Neuron (in vitro differentiated cells): ENCODE measurements around the gene AARSD1.
"Not testable (repeated sequence)": the region's sequence is repeated elsewhere in the genome, so short reads cannot be mapped to it uniquely, and the experiment has no call there.

Experiments
- H2AFZ ChIP-seq: one replicate; pipeline ENCODE4 v1.6.1; 2013; ENCODE audit warnings: low read depth, mild to moderate bottlenecking, inconsistent platforms, low read length, moderate library complexity
- H3K27me3 ChIP-seq: one replicate; pipeline ENCODE4 v1.6.1; 2013; ENCODE audit warnings: low read length; ENCODE audit not compliant: insufficient read depth
- H3K36me3 ChIP-seq: one replicate; pipeline ENCODE4 v1.6.1; 2013; ENCODE audit warnings: low read length; ENCODE audit not compliant: insufficient read depth
- H3K4me1 ChIP-seq: one replicate; pipeline ENCODE4 v1.6.1; 2013; ENCODE audit warnings: low read length; ENCODE audit not compliant: insufficient read depth
- H3K4me3 ChIP-seq: 2 replicates; pipeline ENCODE4 v1.5.1; 2013; ENCODE audit warnings: mild to moderate bottlenecking, low read length, moderate library complexity
- H3K9me3 ChIP-seq: one replicate; pipeline ENCODE4 v1.6.1; 2013; ENCODE audit warnings: low read length

The AARSD1 gene, protein sequence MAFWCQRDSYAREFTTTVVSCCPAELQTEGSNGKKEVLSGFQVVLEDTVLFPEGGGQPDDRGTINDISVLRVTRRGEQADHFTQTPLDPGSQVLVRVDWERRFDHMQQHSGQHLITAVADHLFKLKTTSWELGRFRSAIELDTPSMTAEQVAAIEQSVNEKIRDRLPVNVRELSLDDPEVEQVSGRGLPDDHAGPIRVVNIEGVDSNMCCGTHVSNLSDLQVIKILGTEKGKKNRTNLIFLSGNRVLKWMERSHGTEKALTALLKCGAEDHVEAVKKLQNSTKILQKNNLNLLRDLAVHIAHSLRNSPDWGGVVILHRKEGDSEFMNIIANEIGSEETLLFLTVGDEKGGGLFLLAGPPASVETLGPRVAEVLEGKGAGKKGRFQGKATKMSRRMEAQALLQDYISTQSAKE

GRCh38 chr17:42964161-42964932 lies at the start of gene AARSD1:
Gene AARSD1 (minus strand): TSS chr17:42964454. CDS start chr17:42964440, 14 bp downstream.
- peak within 1 kb of the TSS; percentile 23 for H2AFZ ChIP-seq
- H3K4me3 ChIP-seq, result peak within 1 kb of the TSS; percentile 66
- H3K36me3 ChIP-seq, result peaks cover 25% of the 10 kb centered on the region
- H3K9me3 ChIP-seq, result no peaks in the 10 kb centered on the region
- peaks cover 6% of the 10 kb centered on the region for H3K4me1 ChIP-seq
- no peaks in the 10 kb centered on the region for H3K27me3 ChIP-seq

DNA sequence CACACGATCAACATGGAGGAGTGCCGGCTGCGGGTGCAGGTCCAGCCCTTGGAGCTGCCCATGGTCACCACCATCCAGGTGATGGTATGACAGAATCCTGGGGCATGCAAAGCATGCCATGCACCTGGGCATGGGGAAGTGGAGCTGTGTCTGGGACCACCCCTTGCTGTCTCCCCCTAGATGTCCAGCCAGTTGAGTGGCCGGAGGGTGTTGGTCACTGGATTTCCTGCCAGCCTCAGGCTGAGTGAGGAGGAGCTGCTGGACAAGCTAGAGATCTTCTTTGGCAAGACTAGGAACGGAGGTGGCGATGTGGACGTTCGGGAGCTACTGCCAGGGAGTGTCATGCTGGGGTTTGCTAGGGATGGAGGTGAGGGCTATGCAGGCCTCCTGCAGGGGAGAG lies 49.0 kb upstream of the AARSD1 start:
- Histone ChIP-seq H3K4me3 (no peak overlapping the region), H3K36me3 (peaks cover 9% of the 10 kb centered on the region), H3K9me3 (no peaks in the 10 kb centered on the region), H3K27me3 (no peaks in the 10 kb centered on the region), H3K4me1 (peaks cover 26% of the 10 kb centered on the region), H2AFZ (no peak overlapping the region)

GRCh38 chr17:43011728-43012472 lies 47.6 kb upstream of the AARSD1 start:
- Histone ChIP-seq H3K4me1 (peaks cover 17% of the 10 kb centered on the region), H3K9me3 (no peaks in the 10 kb centered on the region), H3K4me3 (no peak overlapping the region), H2AFZ (no peak overlapping the region), H3K36me3 (peaks cover 9% of the 10 kb centered on the region), H3K27me3 (no peaks in the 10 kb centered on the region)

- Histone ChIP-seq H3K36me3 (peaks cover 4% of the 10 kb centered on the region), H3K4me3 (no peak overlapping the region), H2AFZ (no peak overlapping the region), H3K9me3 (no peaks in the 10 kb centered on the region), H3K4me1 (peaks cover 11% of the 10 kb centered on the region), H3K27me3 (no peaks in the 10 kb centered on the region)
Observed at GRCh38 chr17:43010667-43011308, 46.5 kb upstream of the AARSD1 start.

GRCh38 chr17:43006639-43007551 lies 42.6 kb upstream of the AARSD1 start, which contains the start of gene IFI35:
Gene IFI35 (plus strand): TSS chr17:43006784. CDS start chr17:43006948, 164 bp downstream.
- no peak within 1 kb of the TSS for H3K4me3 ChIP-seq
- H2AFZ ChIP-seq, result no peak within 1 kb of the TSS
- no peaks in the 10 kb centered on the region for H3K9me3 ChIP-seq
- H3K27me3 ChIP-seq, result no peaks in the 10 kb centered on the region
- H3K4me1 ChIP-seq, result peaks cover 2% of the 10 kb centered on the region
- H3K36me3 ChIP-seq, result peaks cover 20% of the 10 kb centered on the region

DNA sequence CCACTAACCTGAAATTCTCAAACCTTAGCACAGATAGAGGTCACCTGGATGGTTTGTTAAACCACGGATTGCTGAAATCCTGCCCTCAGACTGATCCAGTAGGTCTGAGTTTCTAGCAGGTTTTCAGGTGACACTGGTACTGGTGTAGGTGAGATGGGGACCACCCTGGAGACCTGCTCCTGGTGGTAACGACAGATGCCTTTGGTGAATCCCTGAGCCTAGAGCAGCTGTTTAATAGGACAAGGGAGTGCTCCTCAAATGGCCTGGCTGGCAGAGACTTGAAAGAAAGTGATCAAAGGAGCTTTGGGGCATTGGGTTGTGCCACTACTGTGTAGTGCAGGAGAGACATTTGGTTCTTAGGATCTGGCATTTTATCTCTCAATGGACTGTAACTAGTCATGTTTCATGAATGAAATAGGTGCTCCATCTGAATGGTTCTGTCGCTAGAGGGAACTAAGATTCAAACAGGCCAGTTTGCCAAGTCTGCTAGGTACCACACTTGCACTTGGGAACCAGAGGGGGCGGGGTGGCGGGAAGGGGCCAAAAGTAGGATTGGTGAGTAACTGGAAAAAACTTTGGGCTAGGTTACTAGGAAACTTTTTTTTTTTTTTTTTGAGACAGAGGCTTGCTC lies 39.4 kb upstream of the AARSD1 start:
- H3K36me3 ChIP-seq, result peaks cover 40% of the 10 kb centered on the region
- H3K4me1 ChIP-seq, result peaks cover 11% of the 10 kb centered on the region
- H3K9me3 ChIP-seq, result no peaks in the 10 kb centered on the region
- H2AFZ ChIP-seq, result no peak overlapping the region
- H3K27me3 ChIP-seq, result no peaks in the 10 kb centered on the region
- H3K4me3 ChIP-seq, result no peak overlapping the region

DNA sequence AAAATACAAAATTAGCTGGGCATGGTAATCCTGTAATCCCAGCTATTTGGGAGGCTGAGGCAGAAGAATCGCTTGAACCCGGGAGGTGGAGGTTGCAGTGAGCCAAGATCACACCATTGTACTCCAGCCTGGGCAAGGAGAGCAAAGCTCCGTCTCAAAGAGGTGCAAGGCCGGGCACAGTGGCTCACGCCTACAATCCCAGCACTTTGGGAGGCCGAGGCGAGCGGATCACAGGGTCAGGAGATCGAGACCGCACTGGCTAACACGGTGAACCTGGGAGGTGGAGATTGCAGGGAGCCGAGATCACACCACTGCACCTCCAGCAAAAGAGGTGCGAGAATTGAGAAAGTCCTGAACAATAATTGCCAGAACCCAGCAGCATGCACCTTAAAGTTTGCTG lies 36.6 kb upstream of the AARSD1 start:
- H3K4me1 ChIP-seq, H2AFZ ChIP-seq, H3K9me3 ChIP-seq, H3K4me3 ChIP-seq, H3K27me3 ChIP-seq: not testable (repeated sequence)
- H3K36me3 ChIP-seq, result peaks cover 40% of the 10 kb centered on the region

DNA sequence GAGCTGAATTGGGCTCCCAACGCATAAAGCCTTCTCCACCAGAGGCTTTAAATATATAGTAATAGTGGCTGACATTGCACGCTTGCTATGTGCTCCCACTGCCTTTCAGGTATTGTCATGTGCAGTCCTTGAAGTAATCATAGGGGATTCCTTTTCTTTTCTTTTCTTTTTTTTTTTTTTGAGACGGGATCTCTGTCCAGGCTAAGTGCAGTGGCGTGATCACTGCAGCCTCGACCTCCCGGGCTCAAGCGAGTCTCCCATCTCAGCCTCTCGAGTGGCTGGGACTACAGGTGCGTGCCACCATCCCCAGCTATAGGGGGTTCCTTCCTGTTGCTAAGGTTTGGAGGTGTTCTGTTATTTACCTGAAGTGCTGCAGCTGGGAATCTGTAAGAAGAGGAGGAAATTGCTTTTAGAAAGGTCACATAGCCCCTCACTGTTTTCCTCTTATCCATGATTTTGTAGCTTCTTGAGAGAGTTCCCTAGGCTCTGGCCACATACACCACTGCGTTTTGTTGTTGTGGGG lies 34.8 kb upstream of the AARSD1 start:
- Histone ChIP-seq H3K27me3 (no peaks in the 10 kb centered on the region), H3K36me3 (peaks cover 43% of the 10 kb centered on the region), H3K4me3 (peak overlapping the region; percentile 72), H3K4me1 (peaks cover 9% of the 10 kb centered on the region), H2AFZ (no peak overlapping the region), H3K9me3 (no peaks in the 10 kb centered on the region)

- H3K9me3 ChIP-seq, result no peaks in the 10 kb centered on the region
- H3K27me3 ChIP-seq, result no peaks in the 10 kb centered on the region
- H3K36me3 ChIP-seq, result peaks cover 37% of the 10 kb centered on the region
- H3K4me1 ChIP-seq, result peaks cover 9% of the 10 kb centered on the region
- H2AFZ ChIP-seq, result no peak within 1 kb of the TSS
- H3K4me3 ChIP-seq, result peak within 1 kb of the TSS; percentile 72
Observed at GRCh38 chr17:42997984-42998938, 34.0 kb upstream of the AARSD1 start, which contains the start of gene RPL27. Gene RPL27 (plus strand): TSS chr17:42998419. CDS start chr17:42998751, 332 bp downstream.

- Histone ChIP-seq H3K4me3 (peak overlapping the region; percentile 20), H3K4me1 (peaks cover 9% of the 10 kb centered on the region), H3K36me3 (peaks cover 36% of the 10 kb centered on the region), H3K9me3 (no peaks in the 10 kb centered on the region), H3K27me3 (no peaks in the 10 kb centered on the region), H2AFZ (no peak overlapping the region)
Observed at GRCh38 chr17:42997390-42997983, 33.2 kb upstream of the AARSD1 start.
